ENCODE measurements around the gene NEK7. TPM values are rescaled to one million over a fixed set of nuclear protein-coding genes. Genes with fewer than 3 reads are reported as not detected.
A peak's percentile ranks its signal among the peaks of the same experiment; 100 is the strongest.

The NEK7 gene
- total RNA-seq, 6 donors from 2014 or later, result 55.3 to 137 (median 112) TPM

DNA sequence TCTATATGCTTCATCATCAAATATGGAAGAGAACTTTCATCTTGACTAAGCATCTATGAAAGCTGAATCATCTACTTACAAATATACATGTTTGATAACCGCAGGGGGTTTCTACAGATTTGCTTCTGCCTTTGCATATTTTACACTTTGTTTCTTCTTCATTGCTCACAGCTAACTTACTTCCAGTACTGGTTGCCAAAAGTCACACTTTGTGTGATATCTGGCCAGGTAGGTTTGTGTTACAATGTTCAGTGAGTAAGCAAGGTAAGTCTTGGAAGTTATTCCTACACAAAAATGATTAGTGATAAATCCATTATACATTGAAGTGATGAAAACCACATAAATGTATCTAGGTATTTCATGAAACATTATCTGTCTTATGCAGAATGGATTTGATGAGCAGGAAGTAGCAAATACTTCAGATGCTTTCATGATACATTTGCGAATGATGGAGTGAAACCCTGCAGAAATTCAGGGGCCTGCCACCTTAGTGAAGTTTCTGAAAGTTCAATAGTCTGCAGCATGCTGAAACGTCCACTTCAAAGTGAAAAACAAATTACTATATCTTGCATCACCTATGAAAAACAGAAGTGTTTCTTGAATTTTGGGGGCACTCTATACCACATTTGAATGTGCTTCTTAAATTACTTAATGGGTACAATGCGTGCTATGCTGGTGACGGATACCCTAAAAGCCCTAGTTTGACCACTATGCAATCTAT lies 196.3 kb downstream of the NEK7 start:
- Histone ChIP-seq H3K36me3 (no peaks in the 10 kb centered on the region), H3K4me3 (no peak overlapping the region), H3K4me1 (no peaks in the 10 kb centered on the region), H3K27ac (no peak overlapping the region), H3K27me3 (no peaks in the 10 kb centered on the region), H3K9me3 (no peaks in the 10 kb centered on the region)
- 79 to 81% methylated on average over 5 of the region's 5 CpGs for WGBS, 2 donors
- no peak for DNase-seq
- ATAC-seq (ENCODE audit: low FRiP score in 2 of 2), result no peak
- TF ChIP-seq POLR2AphosphoS5 (IDR thresholded peaks at IDR 0.05) (no peak), EP300 (IDR thresholded peaks at IDR 0.05) (no peak), POLR2A (IDR thresholded peaks at IDR 0.05) (no peak), CTCF (IDR thresholded peaks at IDR 0.05) (no peak)

GRCh38 chr1:198357937-198358336 lies 201.1 kb downstream of the NEK7 start:
- no peaks in the 10 kb centered on the region for H3K27me3 ChIP-seq

DNA sequence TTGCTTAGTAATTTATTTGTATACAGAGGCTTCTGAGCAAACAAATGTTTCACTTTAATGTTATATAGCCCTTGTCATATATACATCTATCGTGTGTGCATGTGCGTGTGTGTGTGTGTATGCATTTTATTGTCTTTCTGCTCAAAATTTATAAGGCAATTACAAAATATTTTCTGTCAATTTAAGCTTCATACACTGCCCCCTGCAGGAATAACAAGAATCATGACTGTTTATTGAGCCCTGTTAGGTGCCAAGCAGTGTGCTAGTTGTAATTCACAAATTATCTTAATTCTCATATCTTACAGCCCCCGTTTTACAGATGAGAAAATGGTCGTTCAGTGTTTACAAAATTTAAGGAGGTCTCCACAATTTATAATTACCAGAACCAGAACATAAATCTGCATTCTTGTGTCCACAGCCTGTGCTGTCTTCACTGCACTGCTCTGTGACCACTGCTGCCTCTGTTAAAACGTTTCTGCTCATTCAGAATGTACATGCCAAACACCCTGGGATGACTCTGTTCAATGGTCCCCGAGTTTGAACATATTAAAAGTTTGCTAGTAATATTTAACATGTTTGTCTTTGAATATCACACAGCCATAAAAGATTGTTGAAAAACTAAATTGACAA lies 202.3 kb downstream of the NEK7 start:
- TF ChIP-seq CTCF (IDR thresholded peaks at IDR 0.05) (peak in 5 of 6 experiments; percentile 22 to 42 (median 37)), POLR2AphosphoS5 (IDR thresholded peaks at IDR 0.05) (no peak), EP300 (IDR thresholded peaks at IDR 0.05) (no peak), POLR2A (IDR thresholded peaks at IDR 0.05) (no peak)
- 48 to 53% methylated on average over 6 of the region's 6 CpGs for WGBS, 2 donors
- Histone ChIP-seq H3K9me3 (no peaks in the 10 kb centered on the region), H3K4me3 (no peak overlapping the region), H3K4me1 (no peaks in the 10 kb centered on the region), H3K27me3 (no peaks in the 10 kb centered on the region), H3K36me3 (no peaks in the 10 kb centered on the region), H3K27ac (no peak overlapping the region)
- no peak for DNase-seq
- no peak for ATAC-seq (ENCODE audit: low FRiP score in 2 of 2)

More at GRCh38 chr1:198357937-198358336, 201.1 kb downstream of the NEK7 start:
- no peaks in the 10 kb centered on the region for H3K9me3 ChIP-seq
- H3K36me3 ChIP-seq, result no peaks in the 10 kb centered on the region
- no peak for TF ChIP-seq CTCF (IDR thresholded peaks at IDR 0.05)
- no peak for TF ChIP-seq EP300 (IDR thresholded peaks at IDR 0.05)
- no peak for TF ChIP-seq POLR2AphosphoS5 (IDR thresholded peaks at IDR 0.05)
- TF ChIP-seq POLR2A (IDR thresholded peaks at IDR 0.05), result no peak
- no peaks in the 10 kb centered on the region for H3K4me1 ChIP-seq
- ATAC-seq (ENCODE audit: low FRiP score in 2 of 2) (no peak), DNase-seq (no peak)
- no peak overlapping the region for H3K27ac ChIP-seq
- 70 to 73% methylated on average over 2 of the region's 2 CpGs for WGBS, 2 donors
- H3K4me3 ChIP-seq, result no peak overlapping the region

DNA sequence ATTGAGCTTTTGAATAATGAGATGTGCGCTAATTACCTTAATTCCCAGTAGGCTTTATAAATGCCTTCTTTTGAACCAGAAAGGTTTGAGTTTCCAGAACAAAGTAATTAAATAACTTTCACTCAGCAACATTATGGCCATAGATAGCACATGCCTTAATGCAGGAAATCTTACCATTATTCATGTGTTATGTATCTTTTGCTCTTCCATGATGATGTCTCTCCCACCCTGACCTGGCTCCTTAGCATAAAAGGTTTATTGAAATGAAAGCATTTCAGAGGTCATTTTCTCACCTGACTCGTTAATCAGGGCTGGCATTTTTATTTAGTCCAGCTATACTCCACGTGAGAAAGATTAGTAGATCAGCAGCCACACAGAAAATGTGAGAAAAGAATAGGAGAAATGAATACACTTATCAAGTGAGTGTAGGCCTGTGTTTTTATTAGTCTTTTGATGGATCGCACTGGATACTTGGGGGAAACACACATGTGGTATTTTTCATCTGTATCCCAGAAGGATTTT lies 203.5 kb downstream of the NEK7 start:
- no peaks in the 10 kb centered on the region for H3K27me3 ChIP-seq
- H3K4me1 ChIP-seq, result no peaks in the 10 kb centered on the region
- H3K9me3 ChIP-seq, result no peaks in the 10 kb centered on the region
- no peak for TF ChIP-seq POLR2A (IDR thresholded peaks at IDR 0.05)
- TF ChIP-seq CTCF (IDR thresholded peaks at IDR 0.05), result no peak
- no peak for TF ChIP-seq EP300 (IDR thresholded peaks at IDR 0.05)
- no peak for TF ChIP-seq POLR2AphosphoS5 (IDR thresholded peaks at IDR 0.05)
- no peak overlapping the region for H3K27ac ChIP-seq
- WGBS, 2 donors, result 91% methylated on average over 4 of the region's 4 CpGs
- H3K36me3 ChIP-seq, result no peaks in the 10 kb centered on the region
- DNase-seq (no peak), ATAC-seq (ENCODE audit: low FRiP score in 2 of 2) (no peak)
- no peak overlapping the region for H3K4me3 ChIP-seq

Data from upper lobe of left lung (tissue), 6 donors.